ENCODE results near the gene CPED1.

DNA sequence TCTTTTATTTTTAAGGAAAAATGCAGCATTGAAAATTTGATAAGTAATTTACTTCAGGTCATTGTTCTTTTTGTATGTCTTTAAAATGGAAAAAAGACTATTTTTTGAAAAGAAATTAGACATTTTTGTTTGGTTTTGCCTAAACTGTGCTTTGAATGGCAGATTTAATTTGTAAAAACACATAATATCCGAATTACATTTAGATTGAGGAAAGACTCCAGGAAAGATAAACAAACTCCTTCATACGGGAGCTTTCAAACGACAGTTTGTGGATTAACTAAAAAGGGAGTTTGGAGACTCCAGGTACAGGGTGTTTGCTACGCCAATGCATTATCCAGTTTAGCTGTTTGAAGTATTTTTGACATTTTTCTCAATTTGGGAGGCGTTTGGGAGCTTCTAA is 36.1 kb downstream of the CPED1 start:
- TF ChIP-seq POLR2AphosphoS5 (IDR thresholded peaks at IDR 0.05; ENCODE audit: low read depth, low read length) (no peak), SIN3A (IDR thresholded peaks at IDR 0.05; ENCODE audit: borderline replicate concordance, insufficient read depth, low read length) (no peak)
- TF ChIP-seq, protein P1, sequence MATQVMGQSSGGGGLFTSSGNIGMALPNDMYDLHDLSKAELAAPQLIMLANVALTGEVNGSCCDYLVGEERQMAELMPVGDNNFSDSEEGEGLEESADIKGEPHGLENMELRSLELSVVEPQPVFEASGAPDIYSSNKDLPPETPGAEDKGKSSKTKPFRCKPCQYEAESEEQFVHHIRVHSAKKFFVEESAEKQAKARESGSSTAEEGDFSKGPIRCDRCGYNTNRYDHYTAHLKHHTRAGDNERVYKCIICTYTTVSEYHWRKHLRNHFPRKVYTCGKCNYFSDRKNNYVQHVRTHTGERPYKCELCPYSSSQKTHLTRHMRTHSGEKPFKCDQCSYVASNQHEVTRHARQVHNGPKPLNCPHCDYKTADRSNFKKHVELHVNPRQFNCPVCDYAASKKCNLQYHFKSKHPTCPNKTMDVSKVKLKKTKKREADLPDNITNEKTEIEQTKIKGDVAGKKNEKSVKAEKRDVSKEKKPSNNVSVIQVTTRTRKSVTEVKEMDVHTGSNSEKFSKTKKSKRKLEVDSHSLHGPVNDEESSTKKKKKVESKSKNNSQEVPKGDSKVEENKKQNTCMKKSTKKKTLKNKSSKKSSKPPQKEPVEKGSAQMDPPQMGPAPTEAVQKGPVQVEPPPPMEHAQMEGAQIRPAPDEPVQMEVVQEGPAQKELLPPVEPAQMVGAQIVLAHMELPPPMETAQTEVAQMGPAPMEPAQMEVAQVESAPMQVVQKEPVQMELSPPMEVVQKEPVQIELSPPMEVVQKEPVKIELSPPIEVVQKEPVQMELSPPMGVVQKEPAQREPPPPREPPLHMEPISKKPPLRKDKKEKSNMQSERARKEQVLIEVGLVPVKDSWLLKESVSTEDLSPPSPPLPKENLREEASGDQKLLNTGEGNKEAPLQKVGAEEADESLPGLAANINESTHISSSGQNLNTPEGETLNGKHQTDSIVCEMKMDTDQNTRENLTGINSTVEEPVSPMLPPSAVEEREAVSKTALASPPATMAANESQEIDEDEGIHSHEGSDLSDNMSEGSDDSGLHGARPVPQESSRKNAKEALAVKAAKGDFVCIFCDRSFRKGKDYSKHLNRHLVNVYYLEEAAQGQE (IDR thresholded peaks at IDR 0.05; ENCODE audit: insufficient read depth in 1 of 2, low read depth in 2 of 2, low read length in 2 of 2), result no peak
